Measurements from ENCODE around the gene CACNA1G. TPM values are rescaled to one million over a fixed set of nuclear protein-coding genes. Genes with fewer than 3 reads are reported as not detected.
A peak's percentile ranks its signal among the peaks of the same experiment; 100 is the strongest.

The CACNA1G gene
- total and polyA plus RNA-seq, 2 donors (not counting 1 experiment from before 2014, with no cell fraction given) = 0.08 to 0.99 TPM

DNA sequence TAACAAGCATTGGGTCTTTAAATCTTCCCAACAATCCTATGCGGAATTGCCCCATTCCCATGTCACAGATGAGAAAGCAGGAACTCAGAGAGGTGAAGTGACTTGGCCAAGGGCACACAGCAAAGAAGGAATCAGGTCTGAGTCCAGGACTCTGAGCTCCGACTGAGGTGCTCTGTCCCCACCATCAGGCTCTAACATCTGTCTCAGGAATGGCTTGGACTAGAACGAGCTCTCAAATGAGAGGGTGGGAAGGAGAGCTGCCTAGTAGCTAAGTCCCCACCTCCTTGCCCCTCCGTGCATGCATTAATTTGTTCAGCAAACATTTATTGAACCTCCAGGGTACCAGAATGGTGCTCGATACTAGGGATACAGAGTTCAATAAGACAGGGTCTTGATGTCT lies 100.8 kb downstream of the CACNA1G start:
- Histone ChIP-seq H3K27ac (ENCODE audit: insufficient read depth, low read length) (peak overlapping the region; percentile 39), H3K9ac (ENCODE audit: insufficient read depth, low read length) (peak overlapping the region; percentile 7), H3K4me2 (ENCODE audit: extremely low read depth, insufficient read depth, low read length) (peak overlapping the region; percentile 27), H3K36me3 (ENCODE audit: control insufficient read depth, insufficient read depth, low read length) (no peaks in the 10 kb centered on the region), H2AFZ (ENCODE audit: low read length) (no peak overlapping the region), H4K20me1 (ENCODE audit: control insufficient read depth, extremely low read depth, insufficient read depth, low read length) (no peaks in the 10 kb centered on the region), H3K27me3 (ENCODE audit: control insufficient read depth, insufficient read depth, low read length) (no peaks in the 10 kb centered on the region), H3K79me2 (ENCODE audit: control insufficient read depth, insufficient read depth, low read length) (no peaks in the 10 kb centered on the region), H3K4me3 (replicated peaks in 1 of 4; ENCODE audit: control extremely low read depth in 1 of 4, insufficient read depth in 1 of 4, low read depth in 3 of 4, low read length in 4 of 4) (no peak overlapping the region), H3K4me1 (ENCODE audit: control insufficient read depth, extremely low read depth, insufficient read depth, low read length) (peaks cover 33% of the 10 kb centered on the region), H3K9me3 (ENCODE audit: control insufficient read depth, insufficient read depth, low read depth, low read length) (no peaks in the 10 kb centered on the region)
- no peak for TF ChIP-seq CTCF (conservative IDR thresholded peaks at IDR 0.05 in 1 of 2, IDR thresholded peaks at IDR 0.05 in 1 of 2; ENCODE audit: low read depth in 1 of 2, low read length in 2 of 2)
- TF ChIP-seq EZH2 (IDR thresholded peaks at IDR 0.05; ENCODE audit: low read length, missing control alignments) = no peak
- DNase-seq (ENCODE audit: low read depth in 2 of 2) = no peak

- Histone ChIP-seq H3K9ac (ENCODE audit: insufficient read depth, low read length) (peak overlapping the region; percentile 7), H3K9me3 (ENCODE audit: control insufficient read depth, insufficient read depth, low read depth, low read length) (no peaks in the 10 kb centered on the region), H2AFZ (ENCODE audit: low read length) (peak overlapping the region; percentile 54), H3K79me2 (ENCODE audit: control insufficient read depth, insufficient read depth, low read length) (no peaks in the 10 kb centered on the region), H3K4me2 (ENCODE audit: extremely low read depth, insufficient read depth, low read length) (peak overlapping the region; percentile 54), H3K36me3 (ENCODE audit: control insufficient read depth, insufficient read depth, low read length) (no peaks in the 10 kb centered on the region), H3K27ac (ENCODE audit: insufficient read depth, low read length) (peak overlapping the region; percentile 39), H3K4me3 (replicated peaks in 1 of 4; ENCODE audit: control extremely low read depth in 1 of 4, insufficient read depth in 1 of 4, low read depth in 3 of 4, low read length in 4 of 4) (no peak overlapping the region), H3K4me1 (ENCODE audit: control insufficient read depth, extremely low read depth, insufficient read depth, low read length) (peaks cover 33% of the 10 kb centered on the region), H4K20me1 (ENCODE audit: control insufficient read depth, extremely low read depth, insufficient read depth, low read length) (no peaks in the 10 kb centered on the region), H3K27me3 (ENCODE audit: control insufficient read depth, insufficient read depth, low read length) (no peaks in the 10 kb centered on the region)
- TF ChIP-seq CTCF (conservative IDR thresholded peaks at IDR 0.05 in 1 of 2, IDR thresholded peaks at IDR 0.05 in 1 of 2; ENCODE audit: low read depth in 1 of 2, low read length in 2 of 2) = no peak
- no peak for TF ChIP-seq EZH2 (IDR thresholded peaks at IDR 0.05; ENCODE audit: low read length, missing control alignments)
- DNase-seq (ENCODE audit: low read depth in 2 of 2) = peak; percentile 88 to 89
Measured at GRCh38 chr17:50661795-50662391, 101.4 kb downstream of the CACNA1G start.

- peak overlapping the region; percentile 20 for H3K27ac ChIP-seq (ENCODE audit: insufficient read depth, low read length)
- TF ChIP-seq EZH2 (IDR thresholded peaks at IDR 0.05; ENCODE audit: low read length, missing control alignments) = no peak
- no peak for TF ChIP-seq CTCF (conservative IDR thresholded peaks at IDR 0.05 in 1 of 2, IDR thresholded peaks at IDR 0.05 in 1 of 2; ENCODE audit: low read depth in 1 of 2, low read length in 2 of 2)
Measured at GRCh38 chr17:50662632-50663225, 102.2 kb downstream of the CACNA1G start.

More at GRCh38 chr17:50662632-50663225, 102.2 kb downstream of the CACNA1G start:
- no peaks in the 10 kb centered on the region for H3K27me3 ChIP-seq (ENCODE audit: control insufficient read depth, insufficient read depth, low read length)
- no peak overlapping the region for H3K9ac ChIP-seq (ENCODE audit: insufficient read depth, low read length)
- no peak overlapping the region for H3K4me3 ChIP-seq (replicated peaks in 1 of 4; ENCODE audit: control extremely low read depth in 1 of 4, insufficient read depth in 1 of 4, low read depth in 3 of 4, low read length in 4 of 4)
- H3K4me2 ChIP-seq (ENCODE audit: extremely low read depth, insufficient read depth, low read length) = no peak overlapping the region
- DNase-seq (ENCODE audit: low read depth in 2 of 2) = no peak
- no peak overlapping the region for H2AFZ ChIP-seq (ENCODE audit: low read length)
- no peaks in the 10 kb centered on the region for H3K79me2 ChIP-seq (ENCODE audit: control insufficient read depth, insufficient read depth, low read length)
- H3K4me1 ChIP-seq (ENCODE audit: control insufficient read depth, extremely low read depth, insufficient read depth, low read length) = peaks cover 35% of the 10 kb centered on the region
- no peaks in the 10 kb centered on the region for H3K9me3 ChIP-seq (ENCODE audit: control insufficient read depth, insufficient read depth, low read depth, low read length)
- no peaks in the 10 kb centered on the region for H4K20me1 ChIP-seq (ENCODE audit: control insufficient read depth, extremely low read depth, insufficient read depth, low read length)
- no peaks in the 10 kb centered on the region for H3K36me3 ChIP-seq (ENCODE audit: control insufficient read depth, insufficient read depth, low read length)

All from fibroblast of lung (primary cell).